Measurements from ENCODE around the gene SMG1.

GRCh38 chr16:18855196-18855595 is 71.0 kb downstream of the SMG1 start:
- TF ChIP-seq CTCF (IDR thresholded peaks at IDR 0.05) (no peak), POLR2A (IDR thresholded peaks at IDR 0.05; ENCODE audit: low read depth) (no peak)
